Activated CD4-positive, alpha-beta T cell treated with anti-CD3 and anti-CD28 coated beads for 4 hours (primary cell): ENCODE measurements around the gene PACSIN2.

Source experiments
- DNase-seq, 2 donors: peaks; one replicate each; pipeline ENCODE4 v3.0.0-alpha.2; 2020

PACSIN2 gene

GRCh38 chr22:42901790-42902508, 113.0 kb downstream of the PACSIN2 start:
- DNase-seq = no peak

GRCh38 chr22:42897960-42898359, 117.0 kb downstream of the PACSIN2 start:
- DNase-seq = no peak

GRCh38 chr22:42895541-42895981, 119.4 kb downstream of the PACSIN2 start:
- no peak for DNase-seq

GRCh38 chr22:42895087-42895486, 119.9 kb downstream of the PACSIN2 start:
- DNase-seq = no peak

- no peak for DNase-seq
Measured at GRCh38 chr22:42893371-42894150, 121.4 kb downstream of the PACSIN2 start.

GRCh38 chr22:42892571-42893316, 122.2 kb downstream of the PACSIN2 start:
- no peak for DNase-seq

- DNase-seq = no peak
Measured at GRCh38 chr22:42892156-42892555, 122.8 kb downstream of the PACSIN2 start.

- DNase-seq = no peak
Measured at GRCh38 chr22:42891696-42892095, 123.3 kb downstream of the PACSIN2 start.

- DNase-seq = no peak
Measured at GRCh38 chr22:42891008-42891407, 123.9 kb downstream of the PACSIN2 start.

GRCh38 chr22:42889304-42889703, 125.6 kb downstream of the PACSIN2 start:
- no peak for DNase-seq

GRCh38 chr22:42887523-42888507, 127.1 kb downstream of the PACSIN2 start:
- no peak for DNase-seq

- DNase-seq = no peak
Measured at GRCh38 chr22:42887120-42887519, 127.8 kb downstream of the PACSIN2 start.

- DNase-seq = no peak
Measured at GRCh38 chr22:42885446-42885845, 129.5 kb downstream of the PACSIN2 start.

- no peak for DNase-seq
Measured at GRCh38 chr22:42884616-42885375, 130.2 kb downstream of the PACSIN2 start.

- DNase-seq = no peak
Measured at GRCh38 chr22:42883970-42884369, 131.0 kb downstream of the PACSIN2 start.

GRCh38 chr22:42883121-42883520, 131.8 kb downstream of the PACSIN2 start:
- no peak for DNase-seq

GRCh38 chr22:42881982-42882656, 132.8 kb downstream of the PACSIN2 start:
- no peak for DNase-seq

- no peak for DNase-seq
Measured at GRCh38 chr22:42881298-42881697, 133.7 kb downstream of the PACSIN2 start.

GRCh38 chr22:42880815-42881214, 134.1 kb downstream of the PACSIN2 start:
- no peak for DNase-seq

GRCh38 chr22:42879371-42880021, 135.5 kb downstream of the PACSIN2 start:
- no peak for DNase-seq
